ENCODE results near the gene REV1. TPM values are rescaled to one million over a fixed set of nuclear protein-coding genes. Genes with fewer than 3 reads are reported as not detected.

REV1 gene
- total RNA-seq, 1 donor from 2014 or later, result 24.4 TPM

GRCh38 chr2:99520195-99520594 is 30.4 kb upstream of the REV1 start:
- Histone ChIP-seq H3K27me3 (ENCODE audit: insufficient read depth, low read length) (peaks cover 3% of the 10 kb centered on the region), H3K36me3 (ENCODE audit: insufficient read depth, low read length) (no peaks in the 10 kb centered on the region), H4K20me1 (ENCODE audit: insufficient read depth, low read length) (no peaks in the 10 kb centered on the region), H2AFZ (ENCODE audit: low read depth, low read length) (no peak overlapping the region), H3K4me3 (ENCODE audit: insufficient read depth, low read depth, low read length) (no peak overlapping the region), H3K9me3 (ENCODE audit: insufficient read depth, low read depth, low read length) (no peaks in the 10 kb centered on the region), H3K79me2 (ENCODE audit: insufficient read depth, low read length) (no peaks in the 10 kb centered on the region), H3K27ac (ENCODE audit: low read depth, low read length) (no peak overlapping the region), H3K9ac (ENCODE audit: low read length) (no peak overlapping the region), H3K4me1 (ENCODE audit: insufficient read depth, low read length) (no peaks in the 10 kb centered on the region), H3K4me2 (ENCODE audit: low read length) (no peak overlapping the region)
- H3K27ac Mint-ChIP-seq (ENCODE audit: unreplicated experiment), result no peak overlapping the region
- FAIRE-seq, result no peak
- H3K4me1 Mint-ChIP-seq (ENCODE audit: low read depth, unreplicated experiment), result no peaks in the 10 kb centered on the region
- no peaks in the 10 kb centered on the region for H3K9me3 Mint-ChIP-seq (ENCODE audit: unreplicated experiment)
- H3K4me3 Mint-ChIP-seq (ENCODE audit: unreplicated experiment), result no peak overlapping the region
- DNase-seq (ENCODE audit: low read depth), result no peak
- H3K36me3 Mint-ChIP-seq (ENCODE audit: low read depth, unreplicated experiment), result no peaks in the 10 kb centered on the region
- TF ChIP-seq EZH2 (IDR thresholded peaks at IDR 0.05; ENCODE audit: insufficient read depth, low read length) (no peak), CTCF (IDR thresholded peaks at IDR 0.05; ENCODE audit: insufficient read depth, low read depth, low read length) (no peak)
- H3K27me3 Mint-ChIP-seq (ENCODE audit: low read depth, unreplicated experiment), result peaks cover 8% of the 10 kb centered on the region

DNA sequence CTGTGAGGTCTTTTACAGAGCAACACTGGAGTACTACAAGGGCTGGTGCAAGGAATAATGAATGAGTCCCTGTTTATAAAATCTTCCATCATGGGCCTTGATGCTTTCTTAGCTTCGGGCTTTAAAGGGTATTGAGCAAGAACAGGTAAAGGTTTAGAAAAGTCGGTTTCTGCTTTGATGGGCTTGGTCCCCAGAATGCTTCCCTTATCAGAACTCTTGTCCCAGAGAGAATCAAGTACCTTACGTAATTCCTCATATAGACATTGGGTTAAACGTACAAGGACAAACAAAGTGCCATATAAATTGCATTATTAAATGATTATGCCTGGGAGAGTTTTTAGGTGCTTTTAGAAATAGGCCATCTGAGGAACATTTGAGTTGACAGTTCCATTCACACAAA is 24.5 kb upstream of the REV1 start:
- no peak for TF ChIP-seq EZH2 (IDR thresholded peaks at IDR 0.05; ENCODE audit: insufficient read depth, low read length)
- no peak for TF ChIP-seq CTCF (IDR thresholded peaks at IDR 0.05; ENCODE audit: insufficient read depth, low read depth, low read length)
- H3K36me3 ChIP-seq (ENCODE audit: insufficient read depth, low read length), result no peaks in the 10 kb centered on the region
- H3K4me1 ChIP-seq (ENCODE audit: insufficient read depth, low read length), result no peaks in the 10 kb centered on the region
- no peak overlapping the region for H3K27ac ChIP-seq (ENCODE audit: low read depth, low read length)
- no peak overlapping the region for H3K9ac ChIP-seq (ENCODE audit: low read length)
- Mint-ChIP-seq H3K4me3 (ENCODE audit: unreplicated experiment) (no peak overlapping the region), H3K27me3 (ENCODE audit: low read depth, unreplicated experiment) (peaks cover 12% of the 10 kb centered on the region), H3K4me1 (ENCODE audit: low read depth, unreplicated experiment) (no peaks in the 10 kb centered on the region), H3K27ac (ENCODE audit: unreplicated experiment) (no peak overlapping the region), H3K9me3 (ENCODE audit: unreplicated experiment) (no peaks in the 10 kb centered on the region), H3K36me3 (ENCODE audit: low read depth, unreplicated experiment) (no peaks in the 10 kb centered on the region)
- H3K27me3 ChIP-seq (ENCODE audit: insufficient read depth, low read length), result peaks cover 3% of the 10 kb centered on the region
- FAIRE-seq, result no peak
- no peaks in the 10 kb centered on the region for H3K79me2 ChIP-seq (ENCODE audit: insufficient read depth, low read length)
- no peak overlapping the region for H3K4me3 ChIP-seq (ENCODE audit: insufficient read depth, low read depth, low read length)
- H2AFZ ChIP-seq (ENCODE audit: low read depth, low read length), result no peak overlapping the region
- H3K9me3 ChIP-seq (ENCODE audit: insufficient read depth, low read depth, low read length), result no peaks in the 10 kb centered on the region
- H4K20me1 ChIP-seq (ENCODE audit: insufficient read depth, low read length), result no peaks in the 10 kb centered on the region
- no peak overlapping the region for H3K4me2 ChIP-seq (ENCODE audit: low read length)
- DNase-seq (ENCODE audit: low read depth), result no peak

GRCh38 chr2:99512181-99512591 is 22.4 kb upstream of the REV1 start:
- Histone ChIP-seq H4K20me1 (ENCODE audit: insufficient read depth, low read length) (no peaks in the 10 kb centered on the region), H3K9ac (ENCODE audit: low read length) (no peak overlapping the region), H3K4me3 (ENCODE audit: insufficient read depth, low read depth, low read length) (no peak overlapping the region), H3K4me1 (ENCODE audit: insufficient read depth, low read length) (no peaks in the 10 kb centered on the region), H3K27ac (ENCODE audit: low read depth, low read length) (no peak overlapping the region), H3K4me2 (ENCODE audit: low read length) (no peak overlapping the region), H3K79me2 (ENCODE audit: insufficient read depth, low read length) (no peaks in the 10 kb centered on the region), H3K36me3 (ENCODE audit: insufficient read depth, low read length) (no peaks in the 10 kb centered on the region), H2AFZ (ENCODE audit: low read depth, low read length) (no peak overlapping the region), H3K9me3 (ENCODE audit: insufficient read depth, low read depth, low read length) (no peaks in the 10 kb centered on the region), H3K27me3 (ENCODE audit: insufficient read depth, low read length) (peaks cover 3% of the 10 kb centered on the region)
- Mint-ChIP-seq H3K9me3 (ENCODE audit: unreplicated experiment) (no peaks in the 10 kb centered on the region), H3K27me3 (ENCODE audit: low read depth, unreplicated experiment) (peaks cover 7% of the 10 kb centered on the region), H3K4me3 (ENCODE audit: unreplicated experiment) (no peak overlapping the region), H3K4me1 (ENCODE audit: low read depth, unreplicated experiment) (no peaks in the 10 kb centered on the region), H3K27ac (ENCODE audit: unreplicated experiment) (no peak overlapping the region), H3K36me3 (ENCODE audit: low read depth, unreplicated experiment) (no peaks in the 10 kb centered on the region)
- DNase-seq (ENCODE audit: low read depth) (no peak), FAIRE-seq (no peak)
- TF ChIP-seq CTCF (IDR thresholded peaks at IDR 0.05; ENCODE audit: insufficient read depth, low read depth, low read length) (no peak), EZH2 (IDR thresholded peaks at IDR 0.05; ENCODE audit: insufficient read depth, low read length) (no peak)

All from astrocyte (in vitro differentiated cells and primary cell).